Testis (tissue), 3 donors: ENCODE results near the gene BTD. TPM values are rescaled to one million over a fixed set of nuclear protein-coding genes. Genes with fewer than 3 reads are reported as not detected.

Source experiments
- DNase-seq: peaks from one replicate; pipeline ENCODE4 v3.0.0-alpha.2; 2019
- H3K27ac ChIP-seq, 2 donors: fragments of 200-600 bp; sonication (generic); one replicate each; pipeline ENCODE4 v1.5.1; 2019
- H3K27me3 ChIP-seq: fragments of 200-600 bp; sonication (generic); one replicate; pipeline ENCODE4 v1.5.1; 2019
- H3K36me3 ChIP-seq: fragments of 200-600 bp; sonication (generic); one replicate; pipeline ENCODE4 v1.5.1; 2017; ENCODE audit warnings: low read depth; ENCODE audit errors: missing control alignments
- H3K4me1 ChIP-seq: fragments of 200-600 bp; sonication (generic); one replicate; pipeline ENCODE4 v1.5.1; 2019
- H3K4me3 ChIP-seq, 2 donors: fragments of 200-600 bp; sonication (generic); one replicate each; pipeline ENCODE4 v1.5.1; 2017 to 2019
- H3K9me3 ChIP-seq: fragments of 200-600 bp; sonication (generic); one replicate; pipeline ENCODE4 v1.5.1; 2017
- POLR2A ChIP-seq: fragments of 450-650 bp; IDR thresholded peaks from one replicate; pipeline ENCODE4 v1.6.1; 2017; ENCODE audit warnings: antibody characterized with exemption, mild to moderate bottlenecking, moderate library complexity
- WGBS, 2 donors: methylation state at CpG; one replicate each; pipeline ENCODE4 v1.1.5; 2018; 5-methylcytosine and 5-hydroxymethylcytosine counted together
- intact Hi-C: fragments of 100-400 bp; cut with DNase I; formaldehyde crosslinking; loops from one replicate; pipeline ENCODE4 v1.15.1; 2023; ENCODE audit warnings: low total_unique reads
- polyA plus RNA-seq: library from polyadenylated mRNA; stranded (reverse); fragments of 350-450 nt; fragmentation: Illumina TruSeq; extraction: RNeasy Lipid Tissue Mini Kit (QIAGEN cat#74804); gene quantifications from one replicate; pipeline ENCODE4 v1.2.3, GENCODE V29; 2014; ENCODE audit warnings: low read depth, low replicate concordance; ENCODE audit not compliant: insufficient read depth
- total RNA-seq, 2 donors: library from RNA; depleted of rRNA; stranded (reverse); fragments of >200 nt; gene quantifications; one replicate each; pipeline ENCODE4 v1.2.3, GENCODE V29; 2016
- TF ChIP-seq, protein P1 (sequence below), 3 experiments: fragments of 450-650 bp in 2 of 3; fragments of 200-600 bp in 1 of 3; sonication (generic) in 1 of 3; IDR thresholded peaks; one replicate each; pipeline ENCODE4 v1.5.1; 2016 to 2019; ENCODE audit warnings: antibody characterized with exemption in 3 of 3, mild to moderate bottlenecking in 2 of 3, moderate library complexity in 1 of 3

BTD gene
- total and polyA plus RNA-seq, 3 donors from 2014 or later, result 31.3 to 54.7 (median 44.7) TPM

GRCh38 chr3:15633159-15633558 is 31.6 kb downstream of the BTD start:
- Histone ChIP-seq H3K4me3 (no peak overlapping the region), H3K9me3 (no peaks in the 10 kb centered on the region), H3K27me3 (no peaks in the 10 kb centered on the region), H3K27ac (peak overlapping the region; percentile 80 to 82), H3K4me1 (peaks cover 49% of the 10 kb centered on the region), H3K36me3 (no peaks in the 10 kb centered on the region)
- 64 to 77% methylated on average over 5 of the region's 5 CpGs for WGBS, 2 donors
- intact Hi-C loops, result loop anchor here (10.0 kb wide), 1 partner anchor 182 kb away; no protein-coding TSS in a partner anchor
- DNase-seq, result no peak
- TF ChIP-seq POLR2A, result no peak
- TF ChIP-seq, protein P1, sequence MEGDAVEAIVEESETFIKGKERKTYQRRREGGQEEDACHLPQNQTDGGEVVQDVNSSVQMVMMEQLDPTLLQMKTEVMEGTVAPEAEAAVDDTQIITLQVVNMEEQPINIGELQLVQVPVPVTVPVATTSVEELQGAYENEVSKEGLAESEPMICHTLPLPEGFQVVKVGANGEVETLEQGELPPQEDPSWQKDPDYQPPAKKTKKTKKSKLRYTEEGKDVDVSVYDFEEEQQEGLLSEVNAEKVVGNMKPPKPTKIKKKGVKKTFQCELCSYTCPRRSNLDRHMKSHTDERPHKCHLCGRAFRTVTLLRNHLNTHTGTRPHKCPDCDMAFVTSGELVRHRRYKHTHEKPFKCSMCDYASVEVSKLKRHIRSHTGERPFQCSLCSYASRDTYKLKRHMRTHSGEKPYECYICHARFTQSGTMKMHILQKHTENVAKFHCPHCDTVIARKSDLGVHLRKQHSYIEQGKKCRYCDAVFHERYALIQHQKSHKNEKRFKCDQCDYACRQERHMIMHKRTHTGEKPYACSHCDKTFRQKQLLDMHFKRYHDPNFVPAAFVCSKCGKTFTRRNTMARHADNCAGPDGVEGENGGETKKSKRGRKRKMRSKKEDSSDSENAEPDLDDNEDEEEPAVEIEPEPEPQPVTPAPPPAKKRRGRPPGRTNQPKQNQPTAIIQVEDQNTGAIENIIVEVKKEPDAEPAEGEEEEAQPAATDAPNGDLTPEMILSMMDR (IDR thresholded peaks at IDR 0.05), result no peak

DNA sequence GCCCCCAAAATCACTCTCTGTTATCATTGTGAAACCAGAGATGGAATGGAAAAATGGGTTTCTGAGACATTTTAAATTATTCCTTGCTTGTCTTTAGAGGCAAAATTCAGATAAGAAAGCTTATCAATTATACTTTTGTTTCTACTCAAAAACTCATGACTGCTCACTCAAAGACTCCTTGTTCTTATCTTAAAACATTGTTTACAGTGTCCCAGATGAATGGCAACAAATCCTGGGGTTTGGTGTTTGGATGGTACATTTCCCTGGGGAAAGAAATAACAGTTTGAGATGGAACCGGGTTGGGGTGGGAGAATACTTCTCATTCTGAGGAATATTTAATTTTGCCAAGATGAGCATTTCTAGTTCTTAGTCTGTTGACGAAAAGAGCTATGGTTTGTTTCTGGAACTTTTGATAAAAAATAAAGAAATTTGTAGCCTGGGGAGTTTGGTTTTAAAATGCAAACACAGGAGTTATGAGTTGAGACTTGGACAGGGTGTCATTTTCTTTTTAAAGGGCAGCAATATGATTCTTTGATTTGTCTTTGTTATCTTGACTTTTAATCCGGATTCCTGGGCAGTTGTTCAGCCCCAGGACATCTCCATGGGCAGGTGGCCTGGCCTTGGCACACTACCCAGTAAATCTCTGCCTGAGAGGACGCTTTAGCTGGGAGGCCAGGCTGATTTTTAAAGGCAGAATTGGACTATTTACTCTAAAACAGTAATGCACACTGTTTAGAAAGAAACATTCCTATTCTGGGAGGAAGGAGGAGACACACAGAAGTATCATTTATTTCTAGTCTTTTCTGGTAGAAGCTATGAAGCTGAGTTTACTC is 32.4 kb downstream of the BTD start:
- intact Hi-C loops, result loop anchor here (10.0 kb wide), 1 partner anchor 181 kb away; no protein-coding TSS in a partner anchor
- peaks cover 49% of the 10 kb centered on the region for H3K4me1 ChIP-seq
- peak overlapping the region; percentile 80 to 82 for H3K27ac ChIP-seq
- no peaks in the 10 kb centered on the region for H3K9me3 ChIP-seq
- no peaks in the 10 kb centered on the region for H3K27me3 ChIP-seq
- H3K36me3 ChIP-seq, result no peaks in the 10 kb centered on the region
- TF ChIP-seq, protein P1 (IDR thresholded peaks at IDR 0.05), result no peak
- TF ChIP-seq POLR2A, result no peak
- 23 to 34% methylated on average over 4 of the region's 4 CpGs for WGBS, 2 donors
- no peak overlapping the region for H3K4me3 ChIP-seq
- no peak for DNase-seq

- peak overlapping the region; percentile 80 to 82 for H3K27ac ChIP-seq
- no peak overlapping the region for H3K4me3 ChIP-seq
- no peaks in the 10 kb centered on the region for H3K9me3 ChIP-seq
- DNase-seq, result no peak
- WGBS, 2 donors, result 53 to 64% methylated on average over 2 of the region's 2 CpGs
- intact Hi-C loops, result loop anchor here (10.0 kb wide), 1 partner anchor 180 kb away; no protein-coding TSS in a partner anchor
- no peaks in the 10 kb centered on the region for H3K27me3 ChIP-seq
- H3K4me1 ChIP-seq, result peaks cover 48% of the 10 kb centered on the region
- H3K36me3 ChIP-seq, result no peaks in the 10 kb centered on the region
- TF ChIP-seq, protein P1 (IDR thresholded peaks at IDR 0.05), result no peak
- TF ChIP-seq POLR2A, result no peak
Measured at GRCh38 chr3:15634671-15635070, 33.1 kb downstream of the BTD start.

DNA sequence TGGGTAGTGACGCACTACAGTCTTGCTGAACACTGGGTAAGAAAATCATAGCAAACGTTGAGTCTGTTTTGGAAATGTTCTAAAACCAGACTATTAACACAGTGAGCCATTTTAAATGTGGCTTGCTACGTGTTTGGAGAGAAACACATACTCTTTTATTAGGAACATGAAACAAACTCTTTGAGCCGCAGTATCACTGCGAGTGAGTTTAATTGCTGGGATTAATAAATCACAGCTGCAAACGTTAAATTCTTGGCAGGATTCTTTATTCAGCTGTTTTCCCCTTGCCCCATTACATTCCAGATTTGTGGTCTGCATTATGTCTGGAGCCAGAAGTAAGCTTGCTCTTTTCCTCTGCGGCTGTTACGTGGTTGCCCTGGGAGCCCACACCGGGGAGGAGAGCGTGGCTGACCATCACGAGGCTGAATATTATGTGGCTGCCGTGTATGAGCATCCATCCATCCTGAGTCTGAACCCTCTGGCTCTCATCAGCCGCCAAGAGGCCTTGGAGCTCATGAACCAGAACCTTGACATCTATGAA is 33.6 kb downstream of the BTD start:
- WGBS, 2 donors, result 52 to 54% methylated on average over 8 to 13 of the region's 13 CpGs
- no peaks in the 10 kb centered on the region for H3K9me3 ChIP-seq
- H3K27me3 ChIP-seq, result no peaks in the 10 kb centered on the region
- intact Hi-C loops, result loop anchor here (10.0 kb wide), 1 partner anchor 180 kb away; no protein-coding TSS in a partner anchor
- H3K4me3 ChIP-seq, result no peak overlapping the region
- peaks cover 46% of the 10 kb centered on the region for H3K4me1 ChIP-seq
- DNase-seq, result peak; percentile 36
- no peaks in the 10 kb centered on the region for H3K36me3 ChIP-seq
- H3K27ac ChIP-seq, result peak overlapping the region; percentile 80 to 82
- TF ChIP-seq, protein P1 (IDR thresholded peaks at IDR 0.05), result no peak
- TF ChIP-seq POLR2A, result no peak
